Endodermal cell (in vitro differentiated cells): Measurements from ENCODE around the gene SPAG5. TPM values are rescaled to one million over a fixed set of nuclear protein-coding genes. Genes with fewer than 3 reads are reported as not detected.

Experiments
- DNase-seq: peaks from one replicate; pipeline ENCODE4 v3.0.0-alpha.2; 2017
- H3K27ac ChIP-seq: 2 replicates; pipeline ENCODE4 v1.5.1; 2013; ENCODE audit warnings: mild to moderate bottlenecking, low read depth, low read length, moderate library complexity
- H3K27me3 ChIP-seq: 2 replicates; pipeline ENCODE4 v1.6.1; 2013; ENCODE audit warnings: mild to moderate bottlenecking, low read length, moderate library complexity; ENCODE audit not compliant: insufficient read depth, control insufficient read depth, poor library complexity, severe bottlenecking
- H3K36me3 ChIP-seq: 2 replicates; pipeline ENCODE4 v1.7.0; 2013; ENCODE audit warnings: mild to moderate bottlenecking, low read length, moderate library complexity; ENCODE audit not compliant: control insufficient read depth, insufficient read depth
- H3K4me1 ChIP-seq: one replicate; pipeline ENCODE4 v1.7.0; 2013; ENCODE audit warnings: low read length; ENCODE audit not compliant: control insufficient read depth, insufficient read depth
- H3K4me3 ChIP-seq: 2 replicates; pipeline ENCODE4 v1.5.1; 2013; ENCODE audit warnings: mild to moderate bottlenecking, low read length, moderate library complexity
- H3K9ac ChIP-seq: 2 replicates; pipeline ENCODE4 v1.6.1; 2013; ENCODE audit warnings: mild to moderate bottlenecking, low read length, moderate library complexity; ENCODE audit not compliant: poor library complexity, severe bottlenecking; ENCODE audit errors: extremely low read depth
- H3K9me3 ChIP-seq: 2 replicates; pipeline ENCODE4 v1.6.1; 2013; ENCODE audit warnings: mild to moderate bottlenecking, low read length, moderate library complexity; ENCODE audit not compliant: control insufficient read depth
- H3K27ac Mint-ChIP-seq: 2 replicates; pipeline ENCODE4 v1.8.0; 2020; ENCODE audit warnings: mixed read lengths
- H3K27me3 Mint-ChIP-seq: 2 replicates; pipeline ENCODE4 v1.8.0; 2021; ENCODE audit warnings: mild to moderate bottlenecking, mixed read lengths; ENCODE audit not compliant: insufficient read depth
- H3K36me3 Mint-ChIP-seq: 2 replicates; pipeline ENCODE4 v1.8.0; 2020; ENCODE audit warnings: low read depth, mixed read lengths
- H3K4me1 Mint-ChIP-seq: 2 replicates; pipeline ENCODE4 v1.8.0; 2020; ENCODE audit warnings: mixed read lengths
- H3K4me3 Mint-ChIP-seq: 2 replicates; pipeline ENCODE4 v1.8.0; 2020; ENCODE audit warnings: mild to moderate bottlenecking, moderate library complexity, mixed read lengths
- H3K9me3 Mint-ChIP-seq: 2 replicates; pipeline ENCODE4 v1.8.0; 2020; ENCODE audit warnings: mild to moderate bottlenecking, mixed read lengths
- CTCF ChIP-seq: fragments of 200-600 bp; sonication (generic); conservative IDR thresholded peaks from 2 replicates; pipeline ENCODE4 v1.5.0; 2021; ENCODE audit warnings: antibody characterized with exemption, mild to moderate bottlenecking
- WGBS, 2 experiments: methylation state at CpG; one replicate each; pipeline versions ENCODE4 v1.1.5 to v1.1.7; 2013; ENCODE audit warnings: missing lambda C conversion rate in 2 of 2, mixed read lengths in 1 of 2; ENCODE audit not compliant: insufficient coverage in 1 of 2, insufficient read length in 1 of 2; 5-methylcytosine and 5-hydroxymethylcytosine counted together
- total RNA-seq, 2 donors: library from RNA; stranded (reverse); fragmentation: NEBNext Ultra II Directional in 1 of 2; extraction: Animal tissue kit (Norgen Biotek cat#: 25700) in 1 of 2; gene quantifications; 2 replicates in 1 of 2; 3 replicates in 1 of 2; pipeline ENCODE4 v1.2.1, GENCODE V29; 2021

SPAG5 gene
- total RNA-seq, 2 donors from 2014 or later, result 84.8 to 132 TPM

- H3K36me3 ChIP-seq, result no peaks in the 10 kb centered on the region
- H3K27me3 Mint-ChIP-seq, result no peaks in the 10 kb centered on the region
- no peaks in the 10 kb centered on the region for H3K4me1 ChIP-seq
- no peak overlapping the region for H3K27ac Mint-ChIP-seq
- no peak overlapping the region for H3K4me3 ChIP-seq
- no peak overlapping the region for H3K27ac ChIP-seq
- H3K27me3 ChIP-seq, result no peaks in the 10 kb centered on the region
- no peaks in the 10 kb centered on the region for H3K9me3 Mint-ChIP-seq
- TF ChIP-seq CTCF, result no peak
- DNase-seq, result no peak
- no peaks in the 10 kb centered on the region for H3K36me3 Mint-ChIP-seq
- H3K9me3 ChIP-seq, result no peaks in the 10 kb centered on the region
- no peak overlapping the region for H3K9ac ChIP-seq
- H3K4me1 Mint-ChIP-seq, result no peaks in the 10 kb centered on the region
- no peak overlapping the region for H3K4me3 Mint-ChIP-seq
- 81 to 100% methylated on average over 3 to 12 of the region's 12 CpGs for WGBS, 2 experiments
These were observed 61.6 kb downstream of the SPAG5 start for GRCh38 chr17:28537219-28537610.

DNA sequence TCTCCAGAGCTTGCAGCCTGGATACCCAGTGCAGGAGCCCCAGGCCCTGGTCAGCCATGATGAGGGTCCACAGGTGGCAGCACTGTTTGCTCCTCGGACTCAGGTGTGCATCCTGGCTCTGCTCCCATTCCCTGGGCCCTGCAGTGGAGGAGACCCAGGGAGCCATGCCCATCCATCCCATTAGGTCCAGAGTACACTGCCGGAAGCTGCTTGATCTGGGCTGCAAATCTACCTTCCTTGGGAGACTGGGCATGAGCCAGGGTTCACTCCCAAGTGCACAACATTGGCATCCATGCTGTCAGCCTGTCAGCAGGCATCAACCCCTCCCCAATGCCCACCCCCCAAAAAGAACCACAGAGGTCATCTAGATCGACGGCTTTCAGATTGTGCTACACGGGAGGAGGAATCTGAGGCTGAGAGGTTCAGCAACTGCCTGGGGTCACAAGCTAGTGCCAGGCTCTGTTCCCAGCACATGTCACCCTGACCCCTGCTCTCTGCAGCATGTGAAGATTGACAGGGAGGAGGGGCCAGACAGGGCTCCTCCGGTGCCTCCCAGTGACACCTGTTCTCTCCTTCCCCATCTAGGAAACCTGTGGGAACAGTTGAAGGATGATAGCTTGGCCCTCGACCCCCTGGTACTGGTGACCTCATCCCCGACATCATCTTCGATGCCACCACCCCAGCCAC is 62.1 kb downstream of the SPAG5 start:
- TF ChIP-seq CTCF, result no peak
- Histone ChIP-seq H3K36me3 (no peaks in the 10 kb centered on the region), H3K9ac (no peak overlapping the region), H3K9me3 (no peaks in the 10 kb centered on the region), H3K4me1 (no peaks in the 10 kb centered on the region), H3K27ac (no peak overlapping the region), H3K27me3 (peaks cover 5% of the 10 kb centered on the region), H3K4me3 (no peak overlapping the region)
- Mint-ChIP-seq H3K9me3 (no peaks in the 10 kb centered on the region), H3K27me3 (no peaks in the 10 kb centered on the region), H3K4me1 (no peaks in the 10 kb centered on the region), H3K27ac (no peak overlapping the region), H3K36me3 (no peaks in the 10 kb centered on the region), H3K4me3 (no peak overlapping the region)
- DNase-seq, result no peak
- WGBS, 2 experiments, result 74 to 86% methylated on average over 5 to 9 of the region's 9 CpGs

DNA sequence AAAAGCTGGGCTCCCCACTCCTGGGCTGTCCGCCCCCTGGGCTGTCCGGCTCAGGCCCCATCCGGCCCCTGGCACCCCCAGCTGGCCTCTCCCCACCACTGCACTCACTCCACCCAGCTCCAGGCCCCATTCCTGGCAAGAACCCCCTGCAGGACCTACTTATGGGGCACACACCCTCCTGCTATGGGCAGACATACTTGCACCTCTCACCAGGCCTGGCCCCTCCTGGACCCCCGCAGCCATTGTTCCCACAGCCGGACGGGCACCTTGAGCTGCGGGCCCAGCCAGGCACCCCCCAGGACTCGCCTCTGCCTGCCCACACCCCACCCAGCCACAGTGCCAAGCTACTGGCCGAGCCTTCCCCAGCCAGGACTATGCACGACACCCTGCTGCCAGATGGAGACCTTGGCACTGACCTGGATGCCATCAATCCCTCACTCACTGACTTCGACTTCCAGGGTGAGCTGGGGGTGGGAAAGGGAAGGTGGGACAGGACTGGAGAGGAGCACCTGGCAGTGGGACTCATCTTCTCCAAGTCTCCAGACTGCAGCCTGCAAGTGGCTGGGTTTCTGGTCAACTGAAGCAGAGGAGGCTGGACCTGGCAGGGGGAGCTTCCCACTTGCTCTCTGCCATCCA is 64.0 kb downstream of the SPAG5 start:
- Mint-ChIP-seq H3K4me1 (no peaks in the 10 kb centered on the region), H3K9me3 (no peaks in the 10 kb centered on the region), H3K4me3 (no peak overlapping the region), H3K27me3 (peaks cover 5% of the 10 kb centered on the region), H3K36me3 (no peaks in the 10 kb centered on the region), H3K27ac (no peak overlapping the region)
- no peak overlapping the region for H3K27ac ChIP-seq
- H3K36me3 ChIP-seq, result no peaks in the 10 kb centered on the region
- H3K9me3 ChIP-seq, result no peaks in the 10 kb centered on the region
- no peak for TF ChIP-seq CTCF
- H3K4me1 ChIP-seq, result no peaks in the 10 kb centered on the region
- H3K27me3 ChIP-seq, result peaks cover 10% of the 10 kb centered on the region
- WGBS, 2 experiments, result 89 to 93% methylated on average over 7 to 11 of the region's 11 CpGs
- DNase-seq, result no peak
- no peak overlapping the region for H3K9ac ChIP-seq
- H3K4me3 ChIP-seq, result no peak overlapping the region
